NT2/D1 (cell line): ENCODE results near the gene DCLRE1C.

ENCODE experiments used
- SUZ12 ChIP-seq: IDR thresholded peaks from 2 replicates; pipeline ENCODE4 v1.6.1; 2011; ENCODE audit not compliant: insufficient read length, insufficient read depth; ENCODE audit errors: extremely low read depth
- YY1 ChIP-seq: IDR thresholded peaks from 2 replicates; pipeline ENCODE4 v1.6.1; 2011; ENCODE audit not compliant: insufficient read length, insufficient read depth
- ZNF274 ChIP-seq: IDR thresholded peaks from 2 replicates; pipeline ENCODE4 v1.6.1; 2011; ENCODE audit warnings: mild to moderate bottlenecking, low read depth, low read length

GRCh38 chr10:14916600-14916999 is 37.3 kb downstream of the DCLRE1C start:
- no peak for TF ChIP-seq YY1
- no peak for TF ChIP-seq ZNF274
- TF ChIP-seq SUZ12 = no peak
